Astrocyte of the cerebellum (primary cell): ENCODE results near the gene TAF1C.

Experiments
- DNase-seq: peaks from one replicate; pipeline ENCODE4 v3.0.0-alpha.2; 2011; ENCODE audit warnings: low read depth
- H3K4me3 ChIP-seq: 2 replicates; pipeline ENCODE4 v1.5.1; 2011; ENCODE audit warnings: mild to moderate bottlenecking, low read depth, low read length, moderate library complexity
- CTCF ChIP-seq: IDR thresholded peaks from 2 replicates; pipeline ENCODE4 v1.5.1; 2012; ENCODE audit warnings: low read length, low read depth, moderate library complexity, mild to moderate bottlenecking; ENCODE audit errors: missing control alignments
- in situ Hi-C: cut with HindIII; loops from 2 replicates; pipeline ENCODE4 v1.10.0; 2017; ENCODE audit warnings: low sequenced_read_pairs

The TAF1C gene

GRCh38 chr16:84194470-84195200 lies 7.8 kb upstream of the TAF1C start:
- no peak for TF ChIP-seq CTCF
- H3K4me3 ChIP-seq = no peak overlapping the region
- in situ Hi-C loops = loop anchor here (5.0 kb wide), 1 partner anchor 57 kb away; no protein-coding TSS in a partner anchor
- no peak for DNase-seq

- in situ Hi-C loops = loop anchor here (5.0 kb wide), 1 partner anchor 57 kb away; no protein-coding TSS in a partner anchor
- H3K4me3 ChIP-seq = no peak overlapping the region
- DNase-seq = no peak
- no peak for TF ChIP-seq CTCF
Observed at GRCh38 chr16:84194018-84194417, 7.2 kb upstream of the TAF1C start.

- no peak for DNase-seq
- in situ Hi-C loops = loop anchor here (5.0 kb wide), 1 partner anchor 56 kb away; no protein-coding TSS in a partner anchor
- H3K4me3 ChIP-seq = no peak overlapping the region
- no peak for TF ChIP-seq CTCF
Observed at GRCh38 chr16:84193480-84193879, 6.6 kb upstream of the TAF1C start.

GRCh38 chr16:84191466-84191865 lies 4.6 kb upstream of the TAF1C start:
- in situ Hi-C loops = loop anchor here (5.0 kb wide), 1 partner anchor 54 kb away; no protein-coding TSS in a partner anchor
- no peak for TF ChIP-seq CTCF
- DNase-seq = no peak
- no peak overlapping the region for H3K4me3 ChIP-seq

- DNase-seq = no peak
- no peak for TF ChIP-seq CTCF
- in situ Hi-C loops = loop anchor here (5.0 kb wide), 1 partner anchor 54 kb away; no protein-coding TSS in a partner anchor
Observed at GRCh38 chr16:84190731-84191388, 4.0 kb upstream of the TAF1C start, which contains the start of gene ADAD2. ADAD2 (plus strand) TSS chr16:84191157; CDS start chr16:84191231, 74 bp downstream.

GRCh38 chr16:84184775-84185174 lies 2.1 kb downstream of the TAF1C start:
- no peak for DNase-seq
- no peak for TF ChIP-seq CTCF
- no peak overlapping the region for H3K4me3 ChIP-seq
- in situ Hi-C loops = no loop called here

More at GRCh38 chr16:84190731-84191388, 4.0 kb upstream of the TAF1C start, which contains the start of gene ADAD2:
- no peak within 1 kb of the TSS for H3K4me3 ChIP-seq
